Testis (tissue), 2 donors: ENCODE measurements around the gene PLEKHM3.

Experiments
- CTCF ChIP-seq, 3 experiments: fragments of 450-650 bp in 2 of 3; fragments of 200-600 bp in 1 of 3; sonication (generic) in 1 of 3; IDR thresholded peaks; one replicate each; pipeline ENCODE4 v1.5.1; 2016 to 2019; ENCODE audit warnings: antibody characterized with exemption in 3 of 3, mild to moderate bottlenecking in 2 of 3, moderate library complexity in 1 of 3
- POLR2A ChIP-seq: fragments of 450-650 bp; IDR thresholded peaks from one replicate; pipeline ENCODE4 v1.6.1; 2017; ENCODE audit warnings: antibody characterized with exemption, mild to moderate bottlenecking, moderate library complexity

GRCh38 chr2:207944334-207944733 is 81.0 kb downstream of the PLEKHM3 start:
- no peak for TF ChIP-seq CTCF (IDR thresholded peaks at IDR 0.05)
- no peak for TF ChIP-seq POLR2A
